PFSK-1 (cell line): Measurements from ENCODE around the gene CYSTM1.

Experiments
- FOXP2 ChIP-seq: optimal IDR thresholded peaks from 2 replicates; pipeline ENCODE3; 2011; ENCODE audit warnings: borderline replicate concordance, control low read depth, inconsistent platforms; ENCODE audit not compliant: insufficient read depth; ENCODE audit errors: extremely low read length, extremely low read depth
- POLR2AphosphoS5 ChIP-seq: IDR thresholded peaks from 2 replicates; pipeline ENCODE4 v1.6.1; 2012; ENCODE audit warnings: low read depth, mild to moderate bottlenecking, control low read depth, low read length, moderate library complexity
- REST ChIP-seq, 2 experiments: IDR thresholded peaks; 2 replicates each; pipeline versions ENCODE4 v1.6.1 to v1.8.0; 2011 to 2012; ENCODE audit warnings: low read depth in 2 of 2, low read length in 2 of 2, control low read depth in 1 of 2, inconsistent platforms in 1 of 2, mild to moderate bottlenecking in 1 of 2, moderate library complexity in 1 of 2; ENCODE audit not compliant: insufficient read depth in 1 of 2
- SIN3A ChIP-seq: IDR thresholded peaks from 2 replicates; pipeline ENCODE4 v1.6.1; 2012; ENCODE audit warnings: mild to moderate bottlenecking, low read length, moderate library complexity, borderline replicate concordance; ENCODE audit not compliant: insufficient read depth
- TAF1 ChIP-seq: IDR thresholded peaks from 2 replicates; pipeline ENCODE4 v1.6.1; 2012; ENCODE audit warnings: low read length, control low read depth, borderline replicate concordance; ENCODE audit not compliant: insufficient read depth

CYSTM1 gene

GRCh38 chr5:140147460-140147859, 27.5 kb upstream of the CYSTM1 start:
- TF ChIP-seq REST (IDR thresholded peaks at IDR 0.05; ENCODE audit: insufficient read depth in 1 of 2, low read depth in 2 of 2, low read length in 2 of 2) (no peak), POLR2AphosphoS5 (no peak), SIN3A (no peak), TAF1 (no peak), FOXP2 (no peak)

GRCh38 chr5:140148508-140148907, 26.5 kb upstream of the CYSTM1 start:
- TF ChIP-seq TAF1 (no peak), REST (IDR thresholded peaks at IDR 0.05; ENCODE audit: insufficient read depth in 1 of 2, low read depth in 2 of 2, low read length in 2 of 2) (no peak), POLR2AphosphoS5 (no peak), FOXP2 (no peak), SIN3A (no peak)

- TF ChIP-seq POLR2AphosphoS5: no peak
- TF ChIP-seq SIN3A: no peak
- no peak for TF ChIP-seq REST (IDR thresholded peaks at IDR 0.05; ENCODE audit: insufficient read depth in 1 of 2, low read depth in 2 of 2, low read length in 2 of 2)
Observed at GRCh38 chr5:140150201-140150600, 24.8 kb upstream of the CYSTM1 start.

GRCh38 chr5:140151144-140152021, 23.6 kb upstream of the CYSTM1 start:
- TF ChIP-seq POLR2AphosphoS5 (no peak), REST (IDR thresholded peaks at IDR 0.05; ENCODE audit: insufficient read depth in 1 of 2, low read depth in 2 of 2, low read length in 2 of 2) (no peak), SIN3A (no peak), TAF1 (no peak), FOXP2 (no peak)
